Muscle layer of colon (tissue), 2 donors: ENCODE data around the gene SGO1.
A peak's percentile ranks its signal among the peaks of the same experiment; 100 is the strongest.
"Not testable (repeated sequence)": the region's sequence is repeated elsewhere in the genome, so short reads cannot be mapped to it uniquely, and the experiment has no call there.

Experiments used
- H3K27ac ChIP-seq: one replicate; pipeline ENCODE4 v1.7.0; 2013; ENCODE audit warnings: low read depth, mild to moderate bottlenecking, low read length, moderate library complexity
- H3K27me3 ChIP-seq, 2 donors: one replicate each; pipeline ENCODE4 v1.7.0; 2013; ENCODE audit warnings: low read length in 2 of 2, mild to moderate bottlenecking in 2 of 2; ENCODE audit not compliant: insufficient read depth in 2 of 2, control insufficient read depth in 1 of 2
- H3K36me3 ChIP-seq: one replicate; pipeline ENCODE4 v1.7.0; 2013; ENCODE audit warnings: mild to moderate bottlenecking, low read length; ENCODE audit not compliant: insufficient read depth
- H3K4me1 ChIP-seq: one replicate; pipeline ENCODE4 v1.7.0; 2013; ENCODE audit warnings: mild to moderate bottlenecking, low read length; ENCODE audit not compliant: insufficient read depth
- H3K4me3 ChIP-seq, 2 donors: one replicate each; pipeline ENCODE4 v1.7.0; 2013; ENCODE audit warnings: low read length in 2 of 2, low read depth in 1 of 2, mild to moderate bottlenecking in 1 of 2, moderate library complexity in 1 of 2
- H3K9ac ChIP-seq: one replicate; pipeline ENCODE4 v1.7.0; 2013; ENCODE audit warnings: low read length
- H3K9me3 ChIP-seq: one replicate; pipeline ENCODE4 v1.7.0; 2013; ENCODE audit warnings: mild to moderate bottlenecking, low read length
- donor health status: abdominal sarcoma.
- donor health status: Adenocarcinoma of cecum.

The SGO1 gene

DNA sequence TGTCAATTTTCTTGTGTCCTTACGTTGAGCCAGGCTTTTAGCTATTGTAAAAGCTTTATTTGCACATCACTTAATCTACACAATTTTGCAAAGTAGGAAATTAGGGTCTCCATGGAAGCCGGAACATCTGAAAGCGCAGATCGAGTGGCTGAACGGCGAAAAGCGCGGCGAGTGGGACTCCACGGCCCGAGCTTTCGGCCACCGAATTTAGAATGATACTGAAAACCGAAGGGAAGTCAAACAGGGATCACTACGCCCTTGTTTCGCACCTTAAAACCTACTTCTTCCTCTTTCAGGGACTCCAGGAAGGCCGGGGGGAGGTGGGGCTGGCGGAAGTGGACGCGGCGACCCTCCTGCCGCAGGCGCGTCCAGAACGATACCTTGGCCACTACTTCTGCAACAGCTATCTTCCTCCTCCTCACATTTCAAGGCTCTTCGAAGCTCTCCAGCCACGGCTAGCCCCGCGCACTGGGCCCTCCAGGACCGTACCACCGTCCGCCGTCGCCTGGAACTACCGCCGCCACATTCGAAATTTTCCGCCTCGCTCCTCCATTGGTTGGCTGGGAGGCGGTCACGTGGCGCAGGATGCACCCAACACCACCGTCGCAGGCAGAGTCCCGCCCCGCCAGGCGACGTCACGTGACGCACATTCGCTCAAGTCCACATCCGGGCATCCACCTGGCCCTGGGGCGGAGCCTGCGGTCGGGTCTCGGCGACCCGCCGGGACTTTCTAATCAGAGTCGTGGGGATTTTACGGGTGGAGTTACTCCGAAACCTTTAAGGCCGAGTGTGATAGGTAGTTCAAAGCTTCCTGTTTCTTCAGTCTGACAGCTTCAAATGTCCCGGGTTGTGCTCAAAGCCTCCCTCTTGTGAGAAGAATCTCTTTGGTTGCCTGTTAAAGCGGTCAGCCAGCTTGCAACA lies at the start of gene SGO1:
Gene SGO1 (minus strand): TSS at position 528 of the 921 bp plus-strand sequence. CDS start 2,179 bp downstream, outside the sequence.
- H3K4me1 ChIP-seq = peaks cover 4% of the 10 kb centered on the region
- peak within 1 kb of the TSS; percentile 90 for H3K9ac ChIP-seq
- H3K27ac ChIP-seq = peak within 1 kb of the TSS; percentile 85
- no peaks in the 10 kb centered on the region for H3K9me3 ChIP-seq
- H3K4me3 ChIP-seq = peak within 1 kb of the TSS; percentile 45 to 89
- H3K27me3 ChIP-seq = no peaks in the 10 kb centered on the region
- no peaks in the 10 kb centered on the region for H3K36me3 ChIP-seq

DNA sequence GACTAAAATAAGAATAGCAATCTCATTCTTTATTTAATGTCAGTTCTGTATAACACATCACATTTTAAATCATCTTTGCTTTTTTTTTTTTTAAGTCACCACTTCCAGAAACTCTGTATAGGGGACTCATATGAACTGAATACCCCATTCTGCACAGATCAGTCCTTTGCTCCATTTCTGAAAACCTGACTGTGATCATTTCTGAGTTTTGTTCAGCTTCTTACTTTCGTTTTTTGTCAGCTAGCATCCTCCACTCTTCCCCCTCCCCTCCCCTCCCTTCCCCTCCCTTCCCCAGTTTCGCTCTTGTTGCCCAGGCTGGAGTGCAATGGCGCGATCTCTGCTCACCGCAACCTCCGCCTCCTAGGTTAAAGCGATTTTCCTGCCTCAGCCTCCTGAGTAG lies 49.8 kb upstream of the SGO1 start:
- no peaks in the 10 kb centered on the region for H3K9me3 ChIP-seq
- H3K27ac ChIP-seq = no peak overlapping the region
- no peaks in the 10 kb centered on the region for H3K27me3 ChIP-seq
- H3K4me1 ChIP-seq = no peaks in the 10 kb centered on the region
- H3K36me3 ChIP-seq = no peaks in the 10 kb centered on the region
- H3K4me3 ChIP-seq = no peak overlapping the region
- no peak overlapping the region for H3K9ac ChIP-seq

DNA sequence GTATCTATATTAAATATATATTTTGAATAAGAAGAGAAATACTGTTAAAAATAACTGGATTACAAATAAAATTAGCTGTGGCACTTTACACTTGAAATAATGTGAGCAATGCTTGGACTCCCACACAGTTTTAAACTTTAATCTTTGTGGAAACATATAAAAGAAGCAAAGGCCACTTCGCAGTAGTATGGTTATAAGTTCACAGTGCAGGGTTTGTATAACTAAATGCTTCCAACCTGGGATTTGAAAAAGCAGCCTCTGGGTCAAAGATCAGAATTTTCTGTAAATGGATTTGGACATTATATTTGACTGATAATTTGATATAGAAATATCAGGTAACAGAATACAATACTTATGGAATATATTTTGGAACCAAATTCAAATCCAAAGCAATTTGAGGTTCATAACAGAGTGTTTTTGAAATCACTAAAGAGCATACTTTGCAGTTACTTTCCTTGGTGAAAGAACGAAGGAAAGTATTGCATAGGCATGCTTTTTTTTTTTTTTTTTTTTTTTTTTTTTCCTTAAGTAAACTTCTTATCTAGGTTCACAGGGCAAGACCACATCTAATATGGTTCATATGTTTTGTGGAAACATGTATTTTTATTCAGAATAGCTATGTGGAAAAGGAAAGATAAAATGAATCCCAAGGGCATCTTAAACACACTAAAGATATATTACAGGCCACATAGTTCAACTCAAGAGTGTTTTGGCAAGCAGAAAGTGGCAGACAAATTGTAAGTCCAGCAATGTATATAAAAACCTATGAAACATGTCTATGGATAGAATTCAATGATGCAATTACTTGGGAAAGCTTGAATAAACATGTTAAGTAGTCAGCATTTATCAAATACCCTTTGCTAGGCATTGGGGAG lies 47.1 kb upstream of the SGO1 start:
- H3K4me3 ChIP-seq = no peak overlapping the region
- H3K36me3 ChIP-seq = no peaks in the 10 kb centered on the region
- H3K27ac ChIP-seq = no peak overlapping the region
- no peaks in the 10 kb centered on the region for H3K27me3 ChIP-seq
- H3K9me3 ChIP-seq = no peaks in the 10 kb centered on the region
- no peak overlapping the region for H3K9ac ChIP-seq
- no peaks in the 10 kb centered on the region for H3K4me1 ChIP-seq

DNA sequence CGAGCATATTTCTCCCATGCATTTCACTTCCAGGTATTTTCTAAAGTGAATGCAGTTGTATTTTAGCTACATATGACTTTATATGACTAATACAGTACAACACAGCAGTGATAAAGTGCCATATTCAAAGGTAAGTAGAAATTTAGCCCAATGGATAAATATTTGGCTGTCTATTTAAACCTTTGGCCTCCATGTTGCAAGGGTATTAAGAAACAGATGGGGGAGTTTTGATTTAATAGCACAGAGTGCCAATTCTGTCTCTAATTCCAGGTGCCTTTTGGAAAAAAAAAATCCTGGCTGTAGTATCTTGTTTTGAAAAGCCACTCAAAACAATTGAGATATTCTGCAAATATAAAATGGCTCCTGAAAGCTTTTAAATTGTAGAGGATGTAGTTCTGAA lies 44.9 kb upstream of the SGO1 start:
- H3K9me3 ChIP-seq = no peaks in the 10 kb centered on the region
- no peak overlapping the region for H3K4me3 ChIP-seq
- no peaks in the 10 kb centered on the region for H3K27me3 ChIP-seq
- H3K36me3 ChIP-seq = no peaks in the 10 kb centered on the region
- no peaks in the 10 kb centered on the region for H3K4me1 ChIP-seq
- no peak overlapping the region for H3K27ac ChIP-seq
- H3K9ac ChIP-seq = no peak overlapping the region

DNA sequence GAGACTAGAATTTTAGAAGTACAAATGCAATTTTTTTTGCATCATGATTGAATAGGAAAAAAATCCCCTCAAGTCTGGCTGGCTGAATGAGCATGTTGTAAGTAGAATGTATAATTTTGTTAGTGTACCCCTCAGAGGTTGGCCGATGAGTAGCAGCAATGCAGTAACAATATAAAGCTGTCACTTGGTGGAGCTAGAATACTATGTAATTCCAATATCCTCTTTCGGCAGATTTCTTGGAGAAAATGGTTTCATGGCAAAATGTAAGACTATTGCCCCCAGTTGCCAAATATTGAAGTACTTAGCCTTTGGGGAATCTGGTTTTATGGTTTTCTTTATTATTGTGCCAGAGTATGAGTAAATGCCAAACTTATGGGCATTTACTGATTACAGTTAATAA lies 39.8 kb upstream of the SGO1 start:
- Histone ChIP-seq H3K9ac (no peak overlapping the region), H3K27ac (no peak overlapping the region), H3K36me3 (no peaks in the 10 kb centered on the region), H3K27me3 (no peaks in the 10 kb centered on the region), H3K4me3 (no peak overlapping the region), H3K9me3 (no peaks in the 10 kb centered on the region), H3K4me1 (no peaks in the 10 kb centered on the region)

DNA sequence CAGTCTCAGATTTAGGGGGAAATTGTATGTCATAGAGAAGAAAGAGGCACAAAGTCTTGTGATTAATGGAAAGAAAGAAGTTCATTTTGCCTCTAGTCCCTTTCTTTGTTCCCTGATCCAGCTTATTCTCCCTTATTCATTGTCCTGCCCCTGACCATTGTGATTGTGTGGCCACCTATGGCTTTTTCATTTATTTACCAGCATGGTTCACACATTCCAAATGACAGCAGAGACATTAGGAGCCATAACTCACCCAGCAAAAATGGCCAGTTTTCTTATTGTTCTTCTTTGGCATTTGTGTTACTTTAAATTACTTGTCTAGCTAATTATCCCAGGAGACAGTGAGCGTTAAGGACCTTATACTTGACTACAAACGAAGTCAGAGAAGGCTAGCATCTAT lies 36.3 kb upstream of the SGO1 start:
- H3K36me3 ChIP-seq = no peaks in the 10 kb centered on the region
- H3K4me3 ChIP-seq = no peak overlapping the region
- H3K27me3 ChIP-seq = no peaks in the 10 kb centered on the region
- no peak overlapping the region for H3K9ac ChIP-seq
- no peaks in the 10 kb centered on the region for H3K9me3 ChIP-seq
- H3K27ac ChIP-seq = no peak overlapping the region
- H3K4me1 ChIP-seq = no peaks in the 10 kb centered on the region

DNA sequence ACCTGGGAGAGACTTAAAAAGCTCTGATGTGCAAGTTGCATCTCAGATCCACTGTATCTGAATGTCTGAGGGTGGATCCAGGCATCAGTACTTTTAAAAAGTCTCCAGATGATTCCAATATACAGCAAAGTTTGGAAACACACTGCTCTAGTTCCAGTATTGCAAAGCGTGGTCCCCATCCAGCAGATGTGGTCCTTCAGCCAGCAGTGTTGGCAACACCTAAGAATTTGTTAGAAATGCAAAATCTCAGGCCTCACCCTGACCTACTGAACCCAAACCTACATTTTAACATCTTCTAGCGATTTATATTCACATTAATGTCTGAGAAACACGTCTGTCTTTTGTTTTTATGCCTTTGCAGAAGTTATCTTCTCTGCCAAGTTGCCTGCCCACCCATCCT lies 32.2 kb upstream of the SGO1 start:
- Histone ChIP-seq H3K9me3 (no peaks in the 10 kb centered on the region), H3K4me3 (no peak overlapping the region), H3K4me1 (no peaks in the 10 kb centered on the region), H3K27me3 (no peaks in the 10 kb centered on the region), H3K36me3 (no peaks in the 10 kb centered on the region), H3K27ac (no peak overlapping the region), H3K9ac (no peak overlapping the region)

DNA sequence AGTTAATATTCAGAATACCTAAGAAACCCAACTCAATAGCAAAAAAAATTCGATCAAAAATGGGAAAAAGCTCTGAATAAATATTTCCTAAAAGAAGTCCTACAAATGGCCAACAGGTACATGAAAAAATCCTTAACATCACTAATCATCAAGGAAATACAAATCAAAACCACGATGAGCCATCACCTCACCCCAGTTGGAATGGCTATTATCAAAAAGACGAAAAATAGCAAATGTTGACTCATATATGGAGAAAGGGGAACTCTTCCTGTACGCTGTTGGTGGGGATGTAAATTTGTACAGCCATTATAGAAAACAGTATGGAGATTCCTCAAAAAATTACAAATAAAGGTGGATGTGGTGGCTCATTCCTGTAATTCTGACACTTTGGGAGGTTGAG lies 29.6 kb upstream of the SGO1 start:
- no peak overlapping the region for H3K27ac ChIP-seq
- H3K36me3 ChIP-seq = no peaks in the 10 kb centered on the region
- H3K9me3 ChIP-seq = no peaks in the 10 kb centered on the region
- H3K4me3 ChIP-seq = no peak overlapping the region
- no peak overlapping the region for H3K9ac ChIP-seq
- H3K27me3 ChIP-seq = no peaks in the 10 kb centered on the region
- no peaks in the 10 kb centered on the region for H3K4me1 ChIP-seq

DNA sequence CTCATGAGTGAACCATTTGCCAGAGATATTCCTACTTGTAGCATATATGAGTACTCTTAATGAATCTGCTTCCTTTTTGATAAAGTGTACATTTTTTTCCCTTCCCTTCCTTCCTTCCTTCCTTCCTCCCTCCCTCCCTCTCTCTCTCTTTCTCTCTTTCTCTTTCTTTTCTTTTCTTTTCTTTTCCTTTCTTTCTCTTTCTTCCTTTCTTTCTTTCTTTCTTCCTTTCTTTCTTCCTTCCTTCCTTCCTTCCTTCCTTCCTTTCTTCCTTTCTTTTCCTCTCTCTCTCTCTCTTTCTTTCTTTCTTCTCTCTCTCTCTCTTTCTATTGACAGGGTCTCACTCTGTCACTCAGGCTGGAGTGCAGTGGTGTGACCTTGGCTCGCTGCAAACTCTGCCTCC lies 27.5 kb upstream of the SGO1 start:
- H3K27me3 ChIP-seq, H3K4me3 ChIP-seq, H3K9me3 ChIP-seq, H3K27ac ChIP-seq, H3K9ac ChIP-seq, H3K36me3 ChIP-seq, H3K4me1 ChIP-seq: not testable (repeated sequence)

DNA sequence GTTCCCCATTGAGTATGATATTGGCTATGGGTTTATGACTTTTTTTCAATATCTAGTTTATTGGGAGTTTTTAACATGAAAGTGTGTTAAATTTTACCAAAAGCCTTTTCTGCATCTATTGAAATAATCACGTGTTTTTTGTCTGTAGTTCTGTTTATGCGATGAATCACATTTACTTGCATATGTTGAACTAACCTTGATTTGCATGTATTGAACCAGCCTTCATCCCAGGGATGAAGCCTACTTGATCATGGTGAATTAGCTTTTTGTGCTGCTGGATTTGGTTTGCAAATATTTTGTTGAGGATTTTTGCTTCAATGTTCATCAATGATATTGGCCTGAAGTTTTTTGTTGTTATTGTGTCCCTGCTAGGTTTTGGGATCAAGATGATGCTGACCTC lies 21.9 kb upstream of the SGO1 start:
- not testable (repeated sequence) for H3K27ac ChIP-seq, H3K36me3 ChIP-seq, H3K4me1 ChIP-seq, H3K4me3 ChIP-seq, H3K9ac ChIP-seq, H3K9me3 ChIP-seq, H3K27me3 ChIP-seq

DNA sequence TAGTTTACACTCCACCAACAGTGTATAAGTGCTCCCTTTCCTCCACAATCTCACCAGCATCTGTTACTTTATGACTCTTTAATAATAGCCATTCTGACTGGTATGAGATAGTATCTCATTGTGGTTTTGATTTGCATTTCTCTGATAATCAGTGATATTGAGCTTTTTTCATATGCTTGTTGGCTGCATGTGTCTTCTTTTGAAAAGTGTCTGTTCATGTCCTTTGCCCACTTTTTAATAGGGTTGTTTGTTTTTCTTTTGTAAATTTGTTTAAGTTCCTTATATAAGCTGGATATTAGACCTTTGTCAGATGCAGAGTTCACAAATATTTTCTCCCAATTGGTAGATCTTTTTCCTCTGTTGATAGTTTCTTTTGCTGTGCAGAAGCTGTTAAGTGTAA lies 19.9 kb upstream of the SGO1 start:
- not testable (repeated sequence) for H3K9me3 ChIP-seq, H3K9ac ChIP-seq, H3K4me1 ChIP-seq, H3K27me3 ChIP-seq, H3K4me3 ChIP-seq, H3K27ac ChIP-seq, H3K36me3 ChIP-seq
